ENCODE data around the gene KCNN1.

KCNN1 gene

GRCh38 chr19:17998827-17999150 lies 31.9 kb downstream of the KCNN1 start:
- no peak for TF ChIP-seq REST (IDR thresholded peaks at IDR 0.05; ENCODE audit: insufficient replicate concordance, low read depth)
- no peak for TF ChIP-seq SPI1 (IDR thresholded peaks at IDR 0.05; ENCODE audit: borderline replicate concordance, low read depth)
- DNase-seq (ENCODE audit: low read depth in 1 of 2, low spot score in 1 of 2): no peak
- H3K27ac ChIP-seq (replicated peaks): no peak overlapping the region
- H3K27me3 ChIP-seq (ENCODE audit: insufficient read depth, poor library complexity, severe bottlenecking): peaks cover 2% of the 10 kb centered on the region
- no peak overlapping the region for H3K4me3 ChIP-seq (replicated peaks; ENCODE audit: insufficient read depth, low read length)

- Histone ChIP-seq H3K27ac (replicated peaks) (peak overlapping the region; percentile 87), H3K4me3 (replicated peaks; ENCODE audit: insufficient read depth, low read length) (no peak overlapping the region)
- DNase-seq (ENCODE audit: low read depth in 1 of 2, low spot score in 1 of 2): no peak
Measured at GRCh38 chr19:17999684-18000479, 33.0 kb downstream of the KCNN1 start.

GRCh38 chr19:18000480-18000914 lies 33.6 kb downstream of the KCNN1 start:
- H3K4me3 ChIP-seq (replicated peaks; ENCODE audit: insufficient read depth, low read length): peak overlapping the region; percentile 84; the same call in 1 of the 2 replicates
- no peak for DNase-seq (ENCODE audit: low read depth in 1 of 2, low spot score in 1 of 2)
- no peaks in the 10 kb centered on the region for H3K27me3 ChIP-seq (ENCODE audit: insufficient read depth, poor library complexity, severe bottlenecking)
- TF ChIP-seq GABPA (IDR thresholded peaks at IDR 0.05; ENCODE audit: low read depth) (no peak), SPI1 (IDR thresholded peaks at IDR 0.05; ENCODE audit: borderline replicate concordance, low read depth) (peak; percentile 52; the same call in 1 of the 2 replicates)
- peak overlapping the region; percentile 87 for H3K27ac ChIP-seq (replicated peaks)

More at GRCh38 chr19:17999684-18000479, 33.0 kb downstream of the KCNN1 start:
- TF ChIP-seq SPI1 (IDR thresholded peaks at IDR 0.05; ENCODE audit: borderline replicate concordance, low read depth): no peak
- no peak for TF ChIP-seq POLR2AphosphoS5 (IDR thresholded peaks at IDR 0.05; ENCODE audit: low read depth)
- no peak for TF ChIP-seq CTCF (IDR thresholded peaks at IDR 0.05; ENCODE audit: insufficient read depth, low read length)
- TF ChIP-seq REST (IDR thresholded peaks at IDR 0.05; ENCODE audit: insufficient replicate concordance, low read depth): no peak
- TF ChIP-seq GABPA (IDR thresholded peaks at IDR 0.05; ENCODE audit: low read depth): no peak
- H3K27me3 ChIP-seq (ENCODE audit: insufficient read depth, poor library complexity, severe bottlenecking): no peaks in the 10 kb centered on the region

GRCh38 chr19:18000915-18001776 lies 34.2 kb downstream of the KCNN1 start:
- peak overlapping the region; percentile 84 for H3K4me3 ChIP-seq (replicated peaks; ENCODE audit: insufficient read depth, low read length)
- H3K27me3 ChIP-seq (ENCODE audit: insufficient read depth, poor library complexity, severe bottlenecking): no peaks in the 10 kb centered on the region
- peak; percentile 32 for TF ChIP-seq REST (IDR thresholded peaks at IDR 0.05; ENCODE audit: insufficient replicate concordance, low read depth)
- no peak for TF ChIP-seq CTCF (IDR thresholded peaks at IDR 0.05; ENCODE audit: insufficient read depth, low read length)
- TF ChIP-seq POLR2AphosphoS5 (IDR thresholded peaks at IDR 0.05; ENCODE audit: low read depth): no peak
- TF ChIP-seq GABPA (IDR thresholded peaks at IDR 0.05; ENCODE audit: low read depth): no peak
- TF ChIP-seq SPI1 (IDR thresholded peaks at IDR 0.05; ENCODE audit: borderline replicate concordance, low read depth): no peak
- peak overlapping the region; percentile 87 for H3K27ac ChIP-seq (replicated peaks)
- peak; percentile 85 to 86 for DNase-seq (ENCODE audit: low read depth in 1 of 2, low spot score in 1 of 2)
